NCI-H774 (cell line): Measurements from ENCODE around the gene SMAP2.

Experiments
- DNase-seq: peaks from one replicate; lab custom pipeline; 2025; lab: John Stamatoyannopoulos, UW

The SMAP2 gene

GRCh38 chr1:40390857-40391256 lies 17.3 kb downstream of the SMAP2 start:
- DNase-seq: no peak

- peak; percentile 19 for DNase-seq
These were observed 18.2 kb downstream of the SMAP2 start for GRCh38 chr1:40391688-40392145.

GRCh38 chr1:40392221-40392620 lies 18.7 kb downstream of the SMAP2 start:
- no peak for DNase-seq

GRCh38 chr1:40393173-40393572 lies 19.6 kb downstream of the SMAP2 start:
- no peak for DNase-seq

GRCh38 chr1:40394491-40395172 lies 21.1 kb downstream of the SMAP2 start:
- DNase-seq: no peak

- DNase-seq: no peak
These were observed 22.0 kb downstream of the SMAP2 start for GRCh38 chr1:40395190-40396175.

GRCh38 chr1:40396420-40396819 lies 22.9 kb downstream of the SMAP2 start:
- DNase-seq: no peak

GRCh38 chr1:40397258-40397657 lies 23.7 kb downstream of the SMAP2 start:
- DNase-seq: no peak

GRCh38 chr1:40399984-40400704 lies 26.6 kb downstream of the SMAP2 start:
- DNase-seq: no peak

GRCh38 chr1:40401473-40402201 lies 28.1 kb downstream of the SMAP2 start:
- no peak for DNase-seq

GRCh38 chr1:40404670-40405462 lies 31.3 kb downstream of the SMAP2 start:
- peak; percentile 63 for DNase-seq

- DNase-seq: no peak
These were observed 32.3 kb downstream of the SMAP2 start for GRCh38 chr1:40405812-40406211.

- DNase-seq: no peak
These were observed 33.9 kb downstream of the SMAP2 start for GRCh38 chr1:40407453-40407852.

GRCh38 chr1:40409467-40409866 lies 35.9 kb downstream of the SMAP2 start:
- no peak for DNase-seq

GRCh38 chr1:40411294-40411693 lies 37.8 kb downstream of the SMAP2 start:
- DNase-seq: no peak

GRCh38 chr1:40411843-40412242 lies 38.3 kb downstream of the SMAP2 start:
- no peak for DNase-seq

GRCh38 chr1:40413527-40414252 lies 40.2 kb downstream of the SMAP2 start:
- DNase-seq: no peak

- no peak for DNase-seq
These were observed 40.8 kb downstream of the SMAP2 start for GRCh38 chr1:40414331-40414730.

- no peak for DNase-seq
These were observed 43.2 kb downstream of the SMAP2 start for GRCh38 chr1:40416709-40417108.
